Endothelial cell of umbilical vein (primary cell): ENCODE results near the gene CDH22. TPM values are rescaled to one million over a fixed set of nuclear protein-coding genes. Genes with fewer than 3 reads are reported as not detected.

ENCODE experiments used
- BruUV-seq: library from RNA; stranded (reverse); fragments of 400-500 nt; replicated peaks from 2 replicates; lab custom pipeline; 2021; lab: Mats Ljungman, UMichigan
- CTCF ChIA-PET: fragments of 300-600, 350-600 bp; sonication (Branson Sonifier 250); formaldehyde crosslinking; loops from one replicate; lab custom pipeline; 2021; ENCODE audit warnings: antibody characterized with exemption, inconsistent platforms; lab: Charles Lee
- POLR2A ChIA-PET: fragments of 300-600, 350-600 bp; sonication (Branson Sonifier 250); formaldehyde crosslinking; loops from one replicate; lab custom pipeline; 2021; ENCODE audit warnings: antibody characterized with exemption, inconsistent platforms; lab: Charles Lee
- DNase-seq: peaks from one replicate; pipeline ENCODE4 v3.0.0-alpha.2; 2011; ENCODE audit warnings: low read depth, low spot score
- FAIRE-seq: peaks from 2 replicates; lab custom pipeline; 2011; peaks lifted over from hg19 to GRCh38; lab: Jason Lieb, UNC
- H2AFZ ChIP-seq: 2 replicates; pipeline ENCODE4 v1.6.0; 2012; ENCODE audit warnings: low read depth, low read length, control low read depth, inconsistent platforms
- H3K27ac ChIP-seq: 2 replicates; pipeline ENCODE4 v1.5.1; 2011; ENCODE audit warnings: low read depth, mild to moderate bottlenecking, control low read depth, low read length, moderate library complexity; ENCODE audit not compliant: insufficient read depth
- H3K27me3 ChIP-seq, 2 experiments: 2 replicates each; pipeline versions ENCODE4 v1.6.0 to v1.6.1; 2011; ENCODE audit warnings: low read length in 2 of 2, mixed read lengths in 1 of 2; ENCODE audit not compliant: control insufficient read depth in 2 of 2, insufficient read depth in 2 of 2
- H3K36me3 ChIP-seq, 2 experiments: 2 replicates in 1 of 2; 3 replicates in 1 of 2; pipeline ENCODE4 v1.5.1; 2011; ENCODE audit warnings: low read length in 2 of 2, mild to moderate bottlenecking in 1 of 2, moderate library complexity in 1 of 2; ENCODE audit not compliant: control insufficient read depth in 2 of 2, insufficient read depth in 2 of 2; ENCODE audit errors: extremely low read depth in 1 of 2
- H3K4me1 ChIP-seq: 3 replicates; pipeline ENCODE4 v1.5.1; 2011; ENCODE audit warnings: mild to moderate bottlenecking, low read length; ENCODE audit not compliant: control insufficient read depth, insufficient read depth; ENCODE audit errors: extremely low read depth
- H3K4me2 ChIP-seq: 2 replicates; pipeline ENCODE4 v1.6.1; 2011; ENCODE audit warnings: low read length, control low read depth, mixed read lengths; ENCODE audit not compliant: insufficient read depth
- H3K4me3 ChIP-seq, 3 experiments: fragments of 200-600 bp in 1 of 3; sonication (generic), shearing (Covaris generic) in 1 of 3; replicated peaks in 1 of 3; 2 replicates each; pipeline ENCODE4 v1.5.1; 2011 to 2016; ENCODE audit warnings: control low read depth in 3 of 3, low read length in 3 of 3, mild to moderate bottlenecking in 2 of 3, inconsistent platforms in 1 of 3, low read depth in 1 of 3, moderate library complexity in 1 of 3; ENCODE audit not compliant: insufficient read depth in 1 of 3
- H3K79me2 ChIP-seq: 2 replicates; pipeline ENCODE4 v1.6.0; 2012; ENCODE audit warnings: low read length, inconsistent platforms; ENCODE audit not compliant: control insufficient read depth, insufficient read depth
- H3K9ac ChIP-seq: replicated peaks from 2 replicates; pipeline ENCODE3; 2011; ENCODE audit warnings: low read length, control low read depth; ENCODE audit not compliant: insufficient read depth; ENCODE audit errors: extremely low read depth
- H3K9me1 ChIP-seq: replicated peaks from 3 replicates; pipeline ENCODE4 v1.6.0; 2011; ENCODE audit warnings: mild to moderate bottlenecking, low read length; ENCODE audit not compliant: control insufficient read depth, insufficient read depth; ENCODE audit errors: extremely low read depth
- H3K9me3 ChIP-seq: replicated peaks from 2 replicates; pipeline ENCODE4 v1.5.1; 2012; ENCODE audit warnings: low read length, inconsistent platforms; ENCODE audit not compliant: control insufficient read depth, insufficient read depth
- H4K20me1 ChIP-seq: replicated peaks from 2 replicates; pipeline ENCODE3; 2011; ENCODE audit warnings: mild to moderate bottlenecking, low read length; ENCODE audit not compliant: control insufficient read depth, insufficient read depth; ENCODE audit errors: extremely low read depth
- CTCF ChIP-seq, 2 donors: IDR thresholded peaks; 1 replicate in 1 of 2; 2 replicates in 1 of 2; pipeline ENCODE4 v1.5.1; 2011; ENCODE audit warnings: low read length in 2 of 2, mild to moderate bottlenecking in 2 of 2, moderate library complexity in 2 of 2, control low read depth in 1 of 2, inconsistent platforms in 1 of 2, low read depth in 1 of 2; ENCODE audit not compliant: insufficient read depth in 1 of 2; ENCODE audit errors: extremely low read depth in 1 of 2
- EZH2 ChIP-seq: IDR thresholded peaks from 2 replicates; pipeline ENCODE4 v1.6.1; 2012; ENCODE audit warnings: borderline replicate concordance, low read depth, mild to moderate bottlenecking, moderate library complexity, low read length, inconsistent platforms; ENCODE audit not compliant: severe bottlenecking
- GATA2 ChIP-seq: IDR thresholded peaks from 2 replicates; pipeline ENCODE4 v1.7.0; 2011; ENCODE audit warnings: low read depth, mild to moderate bottlenecking, moderate library complexity, mixed read lengths, low read length; ENCODE audit not compliant: insufficient read length, insufficient read depth
- JUN ChIP-seq: IDR thresholded peaks from 2 replicates; pipeline ENCODE4 v1.6.1; 2011; ENCODE audit warnings: borderline replicate concordance, low read depth; ENCODE audit not compliant: insufficient read length, insufficient read depth
- MYC ChIP-seq: IDR thresholded peaks from one replicate; pipeline ENCODE4 v1.6.1; 2011; ENCODE audit warnings: mild to moderate bottlenecking, low read depth, low read length
- POLR2A ChIP-seq: IDR thresholded peaks from 2 replicates; pipeline ENCODE4 v1.6.1; 2012; ENCODE audit warnings: low read depth, mild to moderate bottlenecking, control low read depth, low read length
- POLR2AphosphoS5 ChIP-seq: IDR thresholded peaks from 2 replicates; pipeline ENCODE4 v1.6.1; 2012; ENCODE audit warnings: low read depth, mild to moderate bottlenecking, control low read depth, low read length, moderate library complexity; ENCODE audit not compliant: insufficient read depth
- dilution Hi-C: fragments of 300-500 bp; cut with MboI; formaldehyde crosslinking; loops from one replicate; pipeline ENCODE4 v1.15.0; 2019; ENCODE audit warnings: low sequenced_read_pairs; ENCODE audit not compliant: extremely low pct_ligation_motif_present
- intact Hi-C: fragments of 100-400 bp; cut with micrococcal nuclease; formaldehyde crosslinking; loops from one replicate; pipeline ENCODE4 v1.10.0; 2022
- polyA plus RNA-seq, 4 experiments: library from polyadenylated mRNA; depleted of rRNA in 3 of 4; stranded (reverse) in 3 of 4; unstranded in 1 of 4; fragments of >200 nt; gene quantifications; 2 replicates each; pipeline versions ENCODE4 v1.2.1 to v1.2.3, GENCODE V29; 2011 to 2012; ENCODE audit warnings: missing spikeins in 1 of 4
- total RNA-seq: library from RNA; stranded (reverse); gene quantifications from 2 replicates; pipeline ENCODE4 v1.2.3, GENCODE V29; 2021
- TF ChIP-seq, protein P1 (sequence below): IDR thresholded peaks from 2 replicates; pipeline ENCODE4 v1.6.1; 2011; ENCODE audit not compliant: insufficient read depth, insufficient read length

CDH22 gene
- total and polyA plus RNA-seq, 2 donors (not counting 3 experiments of a cell fraction or from before 2014, with no cell fraction given) = not detected

DNA sequence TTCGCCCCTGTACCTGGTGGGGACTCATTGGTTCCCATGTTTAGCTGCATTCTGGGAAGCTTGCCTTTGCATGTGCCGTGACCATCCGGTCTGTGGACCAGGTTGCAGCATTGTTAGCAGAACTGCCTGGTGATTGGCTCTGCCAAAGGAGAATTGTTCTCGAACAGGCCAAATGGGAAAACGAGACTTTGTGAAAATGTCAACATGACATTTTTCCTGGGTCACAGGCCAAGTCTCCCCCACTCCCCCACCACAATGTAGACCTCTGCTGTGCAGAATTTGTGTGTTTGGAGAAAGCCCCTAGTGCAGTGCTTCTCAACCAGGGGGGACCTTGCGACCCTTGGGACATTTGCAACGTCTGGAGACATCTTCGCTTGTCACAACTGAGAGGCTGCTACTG, 23.2 kb downstream of the CDH22 start:
- H3K27me3 ChIP-seq = no peaks in the 10 kb centered on the region
- POLR2A ChIA-PET = no interaction called here
- no peaks in the 10 kb centered on the region for H4K20me1 ChIP-seq
- H3K9me1 ChIP-seq = no peaks in the 10 kb centered on the region
- CTCF ChIA-PET = no interaction called here
- intact Hi-C loops (no loop called here), dilution Hi-C loops (no loop called here)
- no peak overlapping the region for H3K9ac ChIP-seq
- no peak overlapping the region for H3K4me3 ChIP-seq
- no peak overlapping the region for H3K27ac ChIP-seq
- DNase-seq (no peak), FAIRE-seq (no peak)
- no TSS peak for BruUV-seq
- H3K9me3 ChIP-seq = no peaks in the 10 kb centered on the region
- no peaks in the 10 kb centered on the region for H3K79me2 ChIP-seq
- TF ChIP-seq MYC (no peak), EZH2 (no peak)
- no peak overlapping the region for H2AFZ ChIP-seq
- no peaks in the 10 kb centered on the region for H3K36me3 ChIP-seq
- no peaks in the 10 kb centered on the region for H3K4me1 ChIP-seq
- H3K4me2 ChIP-seq = no peak overlapping the region

DNA sequence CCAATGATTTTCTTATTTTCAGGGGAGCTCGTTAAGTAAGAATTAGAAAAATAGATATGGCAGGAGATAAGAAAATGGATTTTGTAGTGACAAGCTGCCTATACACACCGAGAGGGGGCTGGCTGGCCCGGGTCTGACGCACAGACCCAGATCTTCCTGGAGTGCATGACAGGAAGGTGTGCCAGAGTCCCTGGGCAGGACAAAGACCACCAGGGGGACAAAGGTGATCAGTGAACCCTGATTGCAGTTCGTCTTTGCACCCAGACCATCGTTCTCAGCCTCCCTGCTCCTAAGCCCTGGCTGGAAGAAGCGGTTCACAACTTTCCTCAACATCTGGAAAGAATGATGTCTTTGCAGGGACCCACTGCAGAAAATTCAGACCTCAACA, 24.3 kb downstream of the CDH22 start:
- FAIRE-seq (no peak), DNase-seq (no peak)
- no peaks in the 10 kb centered on the region for H3K4me1 ChIP-seq
- no peak overlapping the region for H3K4me3 ChIP-seq
- ChIA-PET POLR2A (no interaction called here), CTCF (no interaction called here)
- H3K36me3 ChIP-seq = no peaks in the 10 kb centered on the region
- no peak overlapping the region for H2AFZ ChIP-seq
- no TSS peak for BruUV-seq
- no peaks in the 10 kb centered on the region for H3K27me3 ChIP-seq
- dilution Hi-C loops (no loop called here), intact Hi-C loops (no loop called here)
- no peaks in the 10 kb centered on the region for H3K9me1 ChIP-seq
- H3K9me3 ChIP-seq = no peaks in the 10 kb centered on the region
- H3K27ac ChIP-seq = no peak overlapping the region
- H3K79me2 ChIP-seq = no peaks in the 10 kb centered on the region
- no peaks in the 10 kb centered on the region for H4K20me1 ChIP-seq
- no peak overlapping the region for H3K4me2 ChIP-seq
- no peak overlapping the region for H3K9ac ChIP-seq
- no peak for TF ChIP-seq EZH2
- TF ChIP-seq POLR2A = no peak
- TF ChIP-seq GATA2 = no peak
- TF ChIP-seq, protein P1, sequence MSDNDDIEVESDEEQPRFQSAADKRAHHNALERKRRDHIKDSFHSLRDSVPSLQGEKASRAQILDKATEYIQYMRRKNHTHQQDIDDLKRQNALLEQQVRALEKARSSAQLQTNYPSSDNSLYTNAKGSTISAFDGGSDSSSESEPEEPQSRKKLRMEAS = no peak
- no peak for TF ChIP-seq CTCF (IDR thresholded peaks at IDR 0.05; ENCODE audit: extremely low read depth in 1 of 2, insufficient read depth in 1 of 2, low read depth in 1 of 2, low read length in 2 of 2)
- TF ChIP-seq JUN = no peak
- no peak for TF ChIP-seq POLR2AphosphoS5
- no peak for TF ChIP-seq MYC
